Natural killer cell treated with Interleukin-12 subunit alpha and Interleukin-12 subunit beta and Interleukin-15 and Interleukin-18, amount 100 ng/mL, for 72 hours (primary cell): ENCODE data around the gene PDE8A. TPM values are rescaled to one million over a fixed set of nuclear protein-coding genes. Genes with fewer than 3 reads are reported as not detected.
"Not testable (repeated sequence)": the region's sequence is repeated elsewhere in the genome, so short reads cannot be mapped to it uniquely, and the experiment has no call there.

Experiments
- ATAC-seq, 2 donors: fragments of 150-1000 bp; cut with Tn5 transposase in 1 of 2; sonication (Bioruptor Pico), chemical (Tn5 transposase) in 1 of 2; 2 replicates each; pipeline ENCODE4 v1.10.0; 2021
- DNase-seq: peaks from one replicate; pipeline ENCODE4 v3.0.0; 2022; ENCODE audit warnings: low spot score
- H3K27ac Mint-ChIP-seq, 2 donors: 1 replicate in 1 of 2; 2 replicates in 1 of 2; pipeline ENCODE4 v1.8.0; 2022; ENCODE audit warnings: mixed read lengths in 2 of 2, mild to moderate bottlenecking in 1 of 2, moderate library complexity in 1 of 2
- H3K27me3 Mint-ChIP-seq, 2 donors: 1 replicate in 1 of 2; 2 replicates in 1 of 2; pipeline ENCODE4 v1.8.0; 2022; ENCODE audit warnings: mixed read lengths in 2 of 2
- H3K36me3 Mint-ChIP-seq: one replicate; pipeline ENCODE4 v1.8.0; 2022; ENCODE audit warnings: mixed read lengths
- H3K4me1 Mint-ChIP-seq, 2 donors: 1 replicate in 1 of 2; 2 replicates in 1 of 2; pipeline ENCODE4 v1.8.0; 2022; ENCODE audit warnings: low read depth in 2 of 2, mixed read lengths in 2 of 2, mild to moderate bottlenecking in 1 of 2
- H3K4me3 Mint-ChIP-seq: one replicate; pipeline ENCODE4 v1.8.0; 2022; ENCODE audit warnings: mixed read lengths
- H3K9me3 Mint-ChIP-seq: 2 replicates; pipeline ENCODE4 v1.8.0; 2022; ENCODE audit warnings: mixed read lengths
- total RNA-seq, 2 donors: library from RNA; stranded (reverse); gene quantifications; one replicate each; pipeline ENCODE4 v1.2.3, GENCODE V29; 2022

The PDE8A gene
- total RNA-seq, 2 donors from 2014 or later = 27.0 to 32.0 TPM

DNA sequence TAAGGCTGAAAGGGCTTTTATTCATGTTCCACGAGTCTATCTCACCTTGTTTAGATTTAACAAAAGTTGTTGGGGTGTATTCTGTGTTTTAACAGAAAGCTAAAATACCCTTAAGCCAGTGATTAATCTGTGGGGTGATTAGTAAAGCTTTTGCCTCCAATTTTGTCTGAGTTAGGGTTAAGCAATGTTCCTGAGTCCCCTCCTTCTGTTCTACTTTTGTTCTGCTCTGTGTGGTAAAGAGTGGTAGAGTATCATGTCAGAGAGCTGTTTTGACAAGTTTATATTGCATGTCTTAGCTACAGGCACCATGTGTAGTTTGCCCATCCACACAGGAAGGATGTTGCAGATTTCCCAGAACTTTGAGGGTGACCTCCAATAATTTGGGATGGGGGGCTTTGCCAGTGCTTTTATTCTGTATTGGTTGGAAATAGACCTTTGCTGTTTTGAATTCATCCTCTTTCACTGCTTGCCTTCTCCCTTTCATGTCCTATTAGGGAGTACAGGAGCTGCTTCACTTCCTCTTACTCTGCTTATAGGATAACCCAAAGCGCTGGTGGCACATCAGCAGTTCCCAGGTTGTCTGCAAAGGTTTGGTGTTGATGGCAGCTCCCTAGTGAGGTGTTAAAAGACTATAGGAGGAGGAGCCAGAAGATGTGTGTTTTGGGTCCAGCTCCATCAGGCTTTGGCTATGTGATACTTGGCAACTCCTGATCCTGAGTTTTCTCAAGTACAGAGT lies 7.4 kb downstream of the PDE8A start:
- H3K9me3 Mint-ChIP-seq = no peaks in the 10 kb centered on the region
- H3K27me3 Mint-ChIP-seq = no peaks in the 10 kb centered on the region
- H3K36me3 Mint-ChIP-seq = no peaks in the 10 kb centered on the region
- no peak for ATAC-seq
- no peak overlapping the region for H3K27ac Mint-ChIP-seq
- H3K4me1 Mint-ChIP-seq = peaks cover 44 to 48% of the 10 kb centered on the region in 2 donors
- no peak overlapping the region for H3K4me3 Mint-ChIP-seq
- no peak for DNase-seq

DNA sequence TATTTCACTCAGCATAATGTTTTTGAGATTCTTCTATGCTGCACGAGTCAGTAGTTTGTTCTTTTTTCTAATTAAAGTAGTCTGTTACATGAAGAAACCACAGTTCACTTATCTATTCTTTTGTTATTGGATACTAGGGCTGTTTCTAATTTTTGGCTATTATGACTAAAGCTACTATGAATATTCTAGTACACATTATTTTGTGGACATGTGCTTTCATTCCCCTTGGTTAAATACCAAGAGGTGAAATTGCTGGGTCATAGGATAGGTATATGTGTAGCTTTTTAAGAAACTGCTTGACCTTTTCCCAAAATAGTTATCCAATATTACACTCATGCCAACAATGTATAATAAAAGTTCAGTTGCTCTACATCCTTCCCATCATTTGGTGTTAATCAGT lies 8.9 kb downstream of the PDE8A start:
- Mint-ChIP-seq H3K27ac (no peak overlapping the region), H3K9me3 (no peaks in the 10 kb centered on the region), H3K4me1 (peaks cover 41 to 44% of the 10 kb centered on the region in 2 donors), H3K4me3 (no peak overlapping the region), H3K36me3 (no peaks in the 10 kb centered on the region), H3K27me3 (no peaks in the 10 kb centered on the region)
- ATAC-seq (no peak), DNase-seq (no peak)

- no peak for ATAC-seq
- no peak overlapping the region for H3K4me3 Mint-ChIP-seq
- H3K36me3 Mint-ChIP-seq = no peaks in the 10 kb centered on the region
- no peak for DNase-seq
- H3K9me3 Mint-ChIP-seq = no peaks in the 10 kb centered on the region
- H3K27me3 Mint-ChIP-seq = no peaks in the 10 kb centered on the region
- peaks cover 41% of the 10 kb centered on the region in 2 donors for H3K4me1 Mint-ChIP-seq
- no peak overlapping the region for H3K27ac Mint-ChIP-seq
These were observed 9.5 kb downstream of the PDE8A start for GRCh38 chr15:84991014-84991712.

- H3K4me1 Mint-ChIP-seq = peaks cover 38 to 41% of the 10 kb centered on the region in 2 donors
- H3K36me3 Mint-ChIP-seq = no peaks in the 10 kb centered on the region
- H3K9me3 Mint-ChIP-seq = no peaks in the 10 kb centered on the region
- H3K27ac Mint-ChIP-seq = peak overlapping the region in 1 of 2 donors; percentile 7
- no peaks in the 10 kb centered on the region for H3K27me3 Mint-ChIP-seq
- H3K4me3 Mint-ChIP-seq = peak overlapping the region; percentile 21
- ATAC-seq = peak; percentile 73 to 81
- DNase-seq = no peak
These were observed 10.7 kb downstream of the PDE8A start for GRCh38 chr15:84992157-84992944.

DNA sequence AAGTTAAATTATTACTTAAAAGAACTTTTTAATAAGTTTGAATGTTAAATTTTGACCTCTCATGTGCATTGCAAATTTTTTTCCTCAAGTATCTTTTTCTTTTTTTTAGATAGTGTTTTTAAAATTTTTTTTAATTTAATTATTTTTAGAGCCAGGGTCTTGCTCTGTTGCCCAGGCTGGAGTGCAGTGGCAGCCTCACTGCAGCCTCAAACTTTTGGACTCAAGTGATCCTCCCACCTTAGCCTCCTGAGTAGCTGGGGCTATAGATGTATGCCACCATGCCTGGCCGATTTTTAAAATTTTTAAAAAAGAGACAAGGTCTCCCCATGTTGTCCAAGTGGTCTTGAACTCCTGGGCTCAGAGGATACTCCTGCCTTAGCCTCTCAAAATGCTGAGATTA lies 14.4 kb downstream of the PDE8A start:
- ATAC-seq (no peak), DNase-seq (no peak)
- Mint-ChIP-seq H3K36me3 (no peaks in the 10 kb centered on the region), H3K27ac (no peak overlapping the region), H3K4me3 (no peak overlapping the region), H3K9me3 (no peaks in the 10 kb centered on the region), H3K27me3 (no peaks in the 10 kb centered on the region), H3K4me1 (peaks cover 20 to 24% of the 10 kb centered on the region in 2 donors)

DNA sequence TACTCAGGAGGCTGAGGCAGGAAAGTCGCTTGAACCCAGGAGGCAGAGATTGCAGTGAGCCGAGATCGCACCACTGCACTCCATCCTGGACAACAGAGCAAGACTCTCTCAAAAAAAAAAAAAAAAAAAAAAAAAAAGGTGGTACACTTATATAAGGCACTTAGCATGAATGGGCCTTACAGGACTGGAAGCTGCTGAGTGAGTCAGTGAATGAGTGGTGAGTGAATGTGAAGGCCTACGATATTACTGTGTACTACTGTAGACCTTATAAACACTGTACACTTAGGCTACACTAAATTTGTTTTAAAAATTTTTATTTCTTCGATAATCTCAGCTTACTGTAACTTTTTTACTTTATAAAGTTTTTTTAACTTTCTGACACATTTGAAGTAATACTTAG lies 15.1 kb downstream of the PDE8A start:
- not testable (repeated sequence) for H3K27ac Mint-ChIP-seq, H3K27me3 Mint-ChIP-seq, ATAC-seq, H3K36me3 Mint-ChIP-seq, H3K4me3 Mint-ChIP-seq, DNase-seq, H3K9me3 Mint-ChIP-seq
- peaks cover 19 to 26% of the 10 kb centered on the region in 2 donors for H3K4me1 Mint-ChIP-seq

GRCh38 chr15:84997214-84997613 lies 15.6 kb downstream of the PDE8A start:
- not testable (repeated sequence) for DNase-seq, H3K27me3 Mint-ChIP-seq, H3K9me3 Mint-ChIP-seq, H3K36me3 Mint-ChIP-seq, H3K27ac Mint-ChIP-seq, H3K4me3 Mint-ChIP-seq, ATAC-seq
- H3K4me1 Mint-ChIP-seq = peaks cover 17 to 23% of the 10 kb centered on the region in 2 donors

- Mint-ChIP-seq H3K27ac (no peak overlapping the region), H3K27me3 (no peaks in the 10 kb centered on the region), H3K9me3 (no peaks in the 10 kb centered on the region), H3K4me3 (no peak overlapping the region), H3K4me1 (peaks cover 14 to 25% of the 10 kb centered on the region in 2 donors), H3K36me3 (no peaks in the 10 kb centered on the region)
- ATAC-seq = no peak
- no peak for DNase-seq
These were observed 18.7 kb downstream of the PDE8A start for GRCh38 chr15:85000189-85000864.

DNA sequence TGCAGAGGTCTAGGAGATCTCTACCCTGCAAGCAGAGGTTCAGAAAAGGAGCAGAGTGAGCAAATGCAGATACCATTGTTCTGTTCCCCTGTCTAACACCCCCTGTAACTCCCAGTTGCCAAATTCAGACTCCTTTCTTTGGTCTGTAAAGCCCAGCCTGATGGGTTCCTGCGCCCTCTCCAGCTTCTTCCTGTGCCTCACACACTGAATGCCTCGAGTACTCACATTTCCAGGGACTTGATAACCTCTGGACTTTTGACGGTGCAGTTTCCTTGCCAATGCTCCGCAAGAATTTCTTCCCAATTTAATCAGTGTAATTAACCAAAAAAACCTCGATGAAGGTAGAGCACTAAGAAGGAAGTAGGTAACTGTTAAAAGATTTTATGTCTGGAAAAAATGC lies 19.3 kb downstream of the PDE8A start:
- H3K27ac Mint-ChIP-seq = no peak overlapping the region
- ATAC-seq = no peak
- H3K27me3 Mint-ChIP-seq = no peaks in the 10 kb centered on the region

GRCh38 chr15:85002517-85002916 lies 20.9 kb downstream of the PDE8A start:
- Mint-ChIP-seq H3K9me3 (no peaks in the 10 kb centered on the region), H3K27me3 (no peaks in the 10 kb centered on the region), H3K36me3 (no peaks in the 10 kb centered on the region), H3K4me1 (peaks cover 14 to 32% of the 10 kb centered on the region in 2 donors), H3K4me3 (no peak overlapping the region), H3K27ac (no peak overlapping the region)
- DNase-seq = no peak
- no peak for ATAC-seq

More for the DNA sequence above, 19.3 kb downstream of the PDE8A start:
- Mint-ChIP-seq H3K4me1 (peaks cover 14 to 25% of the 10 kb centered on the region in 2 donors), H3K36me3 (no peaks in the 10 kb centered on the region), H3K9me3 (no peaks in the 10 kb centered on the region), H3K4me3 (no peak overlapping the region)
- DNase-seq = no peak

- Mint-ChIP-seq H3K36me3 (no peaks in the 10 kb centered on the region), H3K4me3 (no peak overlapping the region), H3K27me3 (no peaks in the 10 kb centered on the region), H3K4me1 (peaks cover 23 to 37% of the 10 kb centered on the region in 2 donors), H3K27ac (no peak overlapping the region), H3K9me3 (no peaks in the 10 kb centered on the region)
- ATAC-seq = no peak
- DNase-seq = no peak
These were observed 22.1 kb downstream of the PDE8A start for GRCh38 chr15:85003593-85004312.

GRCh38 chr15:85004550-85004949 lies 22.9 kb downstream of the PDE8A start:
- Mint-ChIP-seq H3K27ac (no peak overlapping the region), H3K9me3 (no peaks in the 10 kb centered on the region), H3K4me3 (no peak overlapping the region), H3K27me3 (no peaks in the 10 kb centered on the region), H3K4me1 (peaks cover 28 to 38% of the 10 kb centered on the region in 2 donors), H3K36me3 (no peaks in the 10 kb centered on the region)
- DNase-seq = no peak
- ATAC-seq = no peak

DNA sequence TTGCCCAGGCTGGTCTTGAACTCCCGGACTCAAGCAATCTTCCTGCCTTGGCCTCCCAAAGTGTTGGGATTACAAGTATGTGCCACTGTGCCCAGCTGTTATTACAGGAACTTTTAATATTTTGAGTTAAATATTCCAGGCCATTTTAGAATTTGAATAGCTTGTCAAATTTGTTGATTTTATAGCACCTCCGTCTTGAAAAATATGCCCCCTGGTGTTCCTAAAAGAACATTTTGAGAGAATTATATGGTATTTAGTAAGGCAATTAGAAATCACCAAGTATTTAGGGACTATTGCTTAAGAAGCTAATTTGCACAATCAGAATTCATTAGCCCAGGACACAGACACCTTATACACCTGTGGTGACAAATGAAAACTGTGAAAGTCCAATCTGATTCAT lies 23.7 kb downstream of the PDE8A start:
- Mint-ChIP-seq H3K4me3 (no peak overlapping the region), H3K27me3 (no peaks in the 10 kb centered on the region), H3K4me1 (peaks cover 35 to 44% of the 10 kb centered on the region in 2 donors), H3K36me3 (no peaks in the 10 kb centered on the region), H3K9me3 (no peaks in the 10 kb centered on the region), H3K27ac (no peak overlapping the region)
- DNase-seq (no peak), ATAC-seq (no peak)
